T47D (cell line): ENCODE results near the gene TGM4.

Source experiments
- DNase-seq, 2 experiments: peaks; one replicate each; pipeline versions ENCODE4 v3.0.0 to v3.0.0-alpha.2; 2011 to 2012; ENCODE audit warnings: low read depth in 1 of 2, low spot score in 1 of 2
- JUND ChIP-seq: IDR thresholded peaks from 2 replicates; pipeline ENCODE4 v1.6.1; 2012; ENCODE audit warnings: low read depth
- in situ Hi-C: cut with HindIII; loops from 2 replicates; pipeline ENCODE4 v1.10.0; 2016; ENCODE audit warnings: low sequenced_read_pairs, low pct_unique_long_range_greater_than_20kb

Gene TGM4

GRCh38 chr3:44861412-44862225 lies 12.8 kb upstream of the TGM4 start, which contains the start of gene TMEM42:
TMEM42 (plus strand) TSS chr3:44861912; CDS start chr3:44861925, 13 bp downstream.
- in situ Hi-C loops = no loop called here
- TF ChIP-seq JUND = no peak
- DNase-seq = peak; percentile 88 to 93

GRCh38 chr3:44862226-44862637 lies 12.2 kb upstream of the TGM4 start:
- in situ Hi-C loops = no loop called here
- TF ChIP-seq JUND = no peak
- peak in 1 of 2 experiments; percentile 30 for DNase-seq

- in situ Hi-C loops = no loop called here
- TF ChIP-seq JUND = no peak
- DNase-seq = no peak
These were observed 9.0 kb upstream of the TGM4 start for GRCh38 chr3:44865272-44866035.

GRCh38 chr3:44867421-44868111 lies 6.8 kb upstream of the TGM4 start:
- in situ Hi-C loops = no loop called here
- DNase-seq = no peak
- TF ChIP-seq JUND = no peak

- no peak for TF ChIP-seq JUND
- DNase-seq = peak; percentile 62 to 92
These were observed 3.9 kb upstream of the TGM4 start for GRCh38 chr3:44870375-44871061.

GRCh38 chr3:44875596-44875995 lies 1.2 kb downstream of the TGM4 start:
- TF ChIP-seq JUND = no peak
- no peak for DNase-seq
- in situ Hi-C loops = no loop called here

More at GRCh38 chr3:44870375-44871061, 3.9 kb upstream of the TGM4 start:
- in situ Hi-C loops = no loop called here

- in situ Hi-C loops = no loop called here
- DNase-seq = no peak
- TF ChIP-seq JUND = no peak
These were observed 2.9 kb downstream of the TGM4 start for GRCh38 chr3:44877333-44877732.

- DNase-seq = no peak
- TF ChIP-seq JUND = no peak
- in situ Hi-C loops = no loop called here
These were observed 5.9 kb downstream of the TGM4 start for GRCh38 chr3:44880284-44880683.

GRCh38 chr3:44883213-44883955 lies 9.0 kb downstream of the TGM4 start:
- in situ Hi-C loops = no loop called here

GRCh38 chr3:44883999-44884431 lies 9.6 kb downstream of the TGM4 start:
- no peak for TF ChIP-seq JUND
- no peak for DNase-seq
- in situ Hi-C loops = no loop called here

More at GRCh38 chr3:44883213-44883955, 9.0 kb downstream of the TGM4 start:
- no peak for DNase-seq
- TF ChIP-seq JUND = no peak

- no peak for DNase-seq
- in situ Hi-C loops = no loop called here
These were observed 11.2 kb downstream of the TGM4 start for GRCh38 chr3:44885618-44886017.

More at GRCh38 chr3:44885618-44886017, 11.2 kb downstream of the TGM4 start:
- no peak for TF ChIP-seq JUND
